HG03342 (cell line): ENCODE data around the gene ALDH1A2.

Source experiments
- ATAC-seq: cut with Tn5 transposase; IDR thresholded peaks from one replicate; pipeline ENCODE4 v1.9.1; 2021; ENCODE audit warnings: mild to moderate bottlenecking, moderate library complexity; ENCODE audit not compliant: unreplicated experiment

ALDH1A2 gene

GRCh38 chr15:57947282-57947681 is 118.2 kb downstream of the ALDH1A2 start:
- ATAC-seq, result no peak

GRCh38 chr15:57946491-57947048 is 118.9 kb downstream of the ALDH1A2 start:
- ATAC-seq, result no peak

GRCh38 chr15:57945616-57946015 is 119.9 kb downstream of the ALDH1A2 start:
- ATAC-seq, result no peak

- no peak for ATAC-seq
Observed at GRCh38 chr15:57943754-57944420, 121.6 kb downstream of the ALDH1A2 start.

- ATAC-seq, result no peak
Observed at GRCh38 chr15:57943171-57943570, 122.3 kb downstream of the ALDH1A2 start.

- no peak for ATAC-seq
Observed at GRCh38 chr15:57941816-57942215, 123.7 kb downstream of the ALDH1A2 start.

- ATAC-seq, result no peak
Observed at GRCh38 chr15:57932348-57932747, 133.2 kb downstream of the ALDH1A2 start.

- no peak for ATAC-seq
Observed at GRCh38 chr15:57931570-57931969, 133.9 kb downstream of the ALDH1A2 start.

- no peak for ATAC-seq
Observed at GRCh38 chr15:57927091-57927631, 138.3 kb downstream of the ALDH1A2 start.

- no peak for ATAC-seq
Observed at GRCh38 chr15:57925650-57926049, 139.9 kb downstream of the ALDH1A2 start.

GRCh38 chr15:57924598-57924997 is 140.9 kb downstream of the ALDH1A2 start:
- no peak for ATAC-seq

- no peak for ATAC-seq
Observed at GRCh38 chr15:57923750-57924149, 141.8 kb downstream of the ALDH1A2 start.

GRCh38 chr15:57923306-57923705 is 142.2 kb downstream of the ALDH1A2 start:
- ATAC-seq, result no peak

- no peak for ATAC-seq
Observed at GRCh38 chr15:57922776-57923175, 142.7 kb downstream of the ALDH1A2 start.

GRCh38 chr15:57921371-57921770 is 144.1 kb downstream of the ALDH1A2 start:
- ATAC-seq, result no peak

- ATAC-seq, result no peak
Observed at GRCh38 chr15:57920911-57921310, 144.6 kb downstream of the ALDH1A2 start.

GRCh38 chr15:57919754-57920153 is 145.8 kb downstream of the ALDH1A2 start:
- ATAC-seq, result no peak

GRCh38 chr15:57917998-57918397 is 147.5 kb downstream of the ALDH1A2 start:
- ATAC-seq, result no peak

GRCh38 chr15:57916695-57917094 is 148.8 kb downstream of the ALDH1A2 start:
- ATAC-seq, result no peak

- ATAC-seq, result no peak
Observed at GRCh38 chr15:57915827-57916531, 149.5 kb downstream of the ALDH1A2 start.

- ATAC-seq, result no peak
Observed at GRCh38 chr15:57914350-57915055, 151.0 kb downstream of the ALDH1A2 start.
